22Rv1 (cell line): ENCODE measurements around the gene CARD14.

Experiments
- H3K27ac ChIP-seq: fragments of 450-650 bp; 2 replicates; pipeline ENCODE4 v1.5.1; 2017
- ZFX ChIP-seq: fragments of 450-650 bp; IDR thresholded peaks from 2 replicates; pipeline ENCODE4 v1.6.1; 2017; ENCODE audit warnings: antibody characterized with exemption, borderline replicate concordance
- TF ChIP-seq, protein P1 (sequence below): fragments of 450-650 bp; IDR thresholded peaks from 2 replicates; pipeline ENCODE4 v1.5.1; 2017; ENCODE audit warnings: mild to moderate bottlenecking

The CARD14 gene

GRCh38 chr17:80166446-80166845 is 3.4 kb upstream of the CARD14 start:
- H3K27ac ChIP-seq, result no peak overlapping the region
- TF ChIP-seq ZFX, result no peak

GRCh38 chr17:80168371-80168770 is 1.5 kb upstream of the CARD14 start:
- TF ChIP-seq, protein P1, sequence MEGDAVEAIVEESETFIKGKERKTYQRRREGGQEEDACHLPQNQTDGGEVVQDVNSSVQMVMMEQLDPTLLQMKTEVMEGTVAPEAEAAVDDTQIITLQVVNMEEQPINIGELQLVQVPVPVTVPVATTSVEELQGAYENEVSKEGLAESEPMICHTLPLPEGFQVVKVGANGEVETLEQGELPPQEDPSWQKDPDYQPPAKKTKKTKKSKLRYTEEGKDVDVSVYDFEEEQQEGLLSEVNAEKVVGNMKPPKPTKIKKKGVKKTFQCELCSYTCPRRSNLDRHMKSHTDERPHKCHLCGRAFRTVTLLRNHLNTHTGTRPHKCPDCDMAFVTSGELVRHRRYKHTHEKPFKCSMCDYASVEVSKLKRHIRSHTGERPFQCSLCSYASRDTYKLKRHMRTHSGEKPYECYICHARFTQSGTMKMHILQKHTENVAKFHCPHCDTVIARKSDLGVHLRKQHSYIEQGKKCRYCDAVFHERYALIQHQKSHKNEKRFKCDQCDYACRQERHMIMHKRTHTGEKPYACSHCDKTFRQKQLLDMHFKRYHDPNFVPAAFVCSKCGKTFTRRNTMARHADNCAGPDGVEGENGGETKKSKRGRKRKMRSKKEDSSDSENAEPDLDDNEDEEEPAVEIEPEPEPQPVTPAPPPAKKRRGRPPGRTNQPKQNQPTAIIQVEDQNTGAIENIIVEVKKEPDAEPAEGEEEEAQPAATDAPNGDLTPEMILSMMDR, result no peak
- no peak for TF ChIP-seq ZFX
- H3K27ac ChIP-seq, result no peak overlapping the region

- no peak for TF ChIP-seq ZFX
- TF ChIP-seq, protein P1, result no peak
- no peak overlapping the region; the same call in 1 of the 2 replicates for H3K27ac ChIP-seq
Measured at GRCh38 chr17:80169107-80169506, 723 bp upstream of the CARD14 start.

DNA sequence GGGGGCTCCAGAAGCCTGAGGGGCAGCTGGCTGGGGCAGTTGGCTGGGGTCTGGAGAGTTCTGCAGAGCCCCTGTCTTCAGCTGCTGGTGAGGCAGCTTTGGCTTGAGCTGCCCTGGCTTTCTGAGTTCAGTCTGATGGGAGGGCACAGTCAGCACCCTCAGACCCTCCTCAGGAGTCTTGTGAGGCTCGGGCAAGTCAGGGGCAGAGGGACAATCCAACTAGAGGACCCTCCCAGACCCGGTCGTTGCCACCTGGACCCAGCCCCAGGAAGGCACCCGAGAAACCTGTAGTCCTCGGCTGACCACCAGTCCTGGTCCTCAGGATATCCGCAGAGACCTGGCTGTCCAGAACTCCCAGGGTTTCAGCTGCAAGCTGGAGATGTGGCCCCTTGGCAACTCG is 1.9 kb downstream of the CARD14 start:
- no peak for TF ChIP-seq ZFX
- TF ChIP-seq, protein P1, result no peak

DNA sequence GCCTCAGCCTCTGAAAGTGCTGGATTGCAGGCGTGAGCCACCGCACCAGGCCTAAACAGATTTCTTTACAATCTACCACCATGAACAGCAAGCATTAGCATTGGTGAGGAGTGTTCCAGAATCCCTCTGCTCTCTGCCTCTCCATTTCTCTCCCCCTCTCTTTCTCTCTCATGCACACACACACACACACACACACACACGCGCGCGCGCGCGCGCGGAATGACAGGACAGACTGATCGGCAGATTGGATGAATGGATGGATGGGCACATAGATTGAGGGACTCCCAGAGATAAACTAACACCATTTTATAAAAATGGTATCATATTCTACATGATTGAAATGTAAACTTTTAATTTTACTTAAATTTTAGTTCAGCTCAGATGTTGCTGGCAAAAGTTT is 3.3 kb downstream of the CARD14 start:
- H3K27ac ChIP-seq, result no peak overlapping the region
- TF ChIP-seq, protein P1, result no peak
- TF ChIP-seq ZFX, result no peak

More for the DNA sequence above, 1.9 kb downstream of the CARD14 start:
- H3K27ac ChIP-seq, result no peak overlapping the region

DNA sequence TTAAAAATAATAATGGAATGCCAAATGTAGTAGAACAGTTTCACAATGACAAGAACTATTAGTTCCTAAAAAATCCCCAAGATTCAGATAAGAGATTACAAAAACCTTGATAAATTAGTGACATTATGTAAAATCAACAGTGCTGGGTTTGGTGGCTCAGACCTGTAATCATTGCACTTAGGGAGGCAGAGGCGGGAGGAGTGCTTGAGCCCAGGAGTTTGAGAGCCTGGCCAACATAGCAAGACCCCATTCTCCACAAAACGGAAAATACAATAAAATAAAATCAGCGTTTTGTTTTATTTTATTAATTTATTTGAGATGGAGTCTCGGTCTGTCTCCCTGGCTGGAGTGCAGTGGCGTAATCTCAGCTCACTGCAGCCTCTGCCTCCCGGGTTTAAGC is 4.1 kb downstream of the CARD14 start:
- TF ChIP-seq, protein P1, result no peak
- no peak for TF ChIP-seq ZFX
- no peak overlapping the region for H3K27ac ChIP-seq

- no peak for TF ChIP-seq ZFX
- TF ChIP-seq, protein P1, result no peak
- H3K27ac ChIP-seq, result no peak overlapping the region
Measured at GRCh38 chr17:80176757-80177156, 6.9 kb downstream of the CARD14 start.

GRCh38 chr17:80177986-80178595 is 8.3 kb downstream of the CARD14 start:
- H3K27ac ChIP-seq, result no peak overlapping the region
- TF ChIP-seq, protein P1, result no peak
- TF ChIP-seq ZFX, result no peak
